ENCODE measurements around the gene TTLL3. TPM values are rescaled to one million over a fixed set of nuclear protein-coding genes. Genes with fewer than 3 reads are reported as not detected.

Gene TTLL3
- total and polyA plus RNA-seq, 2 of the 13 experiments (the other 11 are each of a cell fraction or from before 2014, with no cell fraction given) = 9.5 to 51.2 TPM

DNA sequence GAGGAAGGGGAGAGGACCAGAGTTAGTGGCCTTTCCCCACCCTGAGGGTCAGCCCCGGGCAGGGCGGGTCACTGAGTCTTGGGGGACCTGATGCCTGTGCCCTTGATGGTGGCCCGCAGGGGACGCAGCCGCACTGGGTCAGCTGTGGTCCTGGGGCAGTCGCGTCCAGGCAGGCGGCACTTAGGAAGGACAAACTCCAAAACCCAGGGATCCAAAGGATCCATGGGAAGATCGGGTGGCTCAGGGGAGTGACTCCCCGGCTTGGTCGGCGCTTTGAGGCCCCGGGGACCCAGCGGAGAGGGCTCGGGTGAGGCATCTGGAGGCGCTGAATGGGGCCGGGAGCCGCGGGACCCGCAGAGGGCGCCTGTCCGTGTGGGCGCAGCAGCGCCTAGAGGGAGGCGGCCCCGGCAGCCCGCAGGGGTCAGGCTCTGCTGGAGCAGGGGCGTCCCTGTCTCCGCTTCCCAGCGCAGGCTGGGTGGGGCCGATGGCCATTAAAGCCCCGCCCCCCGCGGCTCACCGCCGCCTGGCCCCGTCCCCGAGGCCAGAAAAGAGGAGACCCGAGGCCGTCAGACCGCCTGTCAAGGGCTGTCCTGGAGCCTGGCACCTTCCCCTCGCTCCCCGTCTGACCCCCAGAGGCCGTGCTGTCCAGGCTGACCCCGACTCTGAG lies 52.5 kb downstream of the TTLL3 start (continued):
- TF ChIP-seq ZNF841 (CRISPR knock-in tag; IDR thresholded peaks at IDR 0.05; ENCODE audit: borderline replicate concordance) (no peak), ZNF30 (CRISPR knock-in tag; IDR thresholded peaks at IDR 0.05) (no peak), BCL6 (CRISPR knock-in tag; IDR thresholded peaks at IDR 0.05) (0 out of 2 replicates have a peak, but pooled peaks have one; percentile 31), RFXANK (CRISPR knock-in tag; IDR thresholded peaks at IDR 0.05) (no peak; the same call in 1 of the 2 replicates), EHMT2 (IDR thresholded peaks at IDR 0.05; ENCODE audit: borderline replicate concordance, low read depth, low read length) (no peak), TEAD2 (CRISPR knock-in tag; IDR thresholded peaks at IDR 0.05) (no peak), MEF2D (CRISPR knock-in tag; IDR thresholded peaks at IDR 0.05) (no peak), SALL1 (CRISPR knock-in tag; IDR thresholded peaks at IDR 0.05) (peak; percentile 73), IRX3 (CRISPR knock-in tag; IDR thresholded peaks at IDR 0.05; ENCODE audit: borderline replicate concordance, low read depth) (no peak), ZNF790 (CRISPR knock-in tag; IDR thresholded peaks at IDR 0.05; ENCODE audit: borderline replicate concordance) (peak; percentile 51; the same call in 1 of the 2 replicates), NCOA1 (CRISPR knock-in tag; IDR thresholded peaks at IDR 0.05) (no peak), ZNF296 (CRISPR knock-in tag; conservative IDR thresholded peaks at IDR 0.05) (no peak), NKX3-1 (CRISPR knock-in tag; IDR thresholded peaks at IDR 0.05) (no peak), NFYB (CRISPR knock-in tag; IDR thresholded peaks at IDR 0.05) (no peak), ZNF614 (CRISPR knock-in tag; IDR thresholded peaks at IDR 0.05; ENCODE audit: borderline replicate concordance) (peak; percentile 24; the same call in 1 of the 2 replicates), MATR3 (CRISPR knock-in tag; IDR thresholded peaks at IDR 0.05) (no peak), ZKSCAN1 (IDR thresholded peaks at IDR 0.05; ENCODE audit: low read length) (no peak), ATAD3A (CRISPR knock-in tag; IDR thresholded peaks at IDR 0.05) (no peak), PAX8 (CRISPR knock-in tag; IDR thresholded peaks at IDR 0.05; ENCODE audit: borderline replicate concordance) (no peak), CHCHD3 (CRISPR knock-in tag; IDR thresholded peaks at IDR 0.05) (no peak), CENPX (CRISPR knock-in tag; IDR thresholded peaks at IDR 0.05) (no peak), CBX1 (IDR thresholded peaks at IDR 0.05; ENCODE audit: low read depth) (no peak), PAWR (CRISPR knock-in tag; IDR thresholded peaks at IDR 0.05; ENCODE audit: borderline replicate concordance) (no peak), GATAD1 (CRISPR knock-in tag; IDR thresholded peaks at IDR 0.05) (0 out of 2 replicates have a peak, but pooled peaks have one; percentile 40), MAF1 (CRISPR knock-in tag; IDR thresholded peaks at IDR 0.05; ENCODE audit: borderline replicate concordance) (no peak)
- TF ChIP-seq, protein P1, sequence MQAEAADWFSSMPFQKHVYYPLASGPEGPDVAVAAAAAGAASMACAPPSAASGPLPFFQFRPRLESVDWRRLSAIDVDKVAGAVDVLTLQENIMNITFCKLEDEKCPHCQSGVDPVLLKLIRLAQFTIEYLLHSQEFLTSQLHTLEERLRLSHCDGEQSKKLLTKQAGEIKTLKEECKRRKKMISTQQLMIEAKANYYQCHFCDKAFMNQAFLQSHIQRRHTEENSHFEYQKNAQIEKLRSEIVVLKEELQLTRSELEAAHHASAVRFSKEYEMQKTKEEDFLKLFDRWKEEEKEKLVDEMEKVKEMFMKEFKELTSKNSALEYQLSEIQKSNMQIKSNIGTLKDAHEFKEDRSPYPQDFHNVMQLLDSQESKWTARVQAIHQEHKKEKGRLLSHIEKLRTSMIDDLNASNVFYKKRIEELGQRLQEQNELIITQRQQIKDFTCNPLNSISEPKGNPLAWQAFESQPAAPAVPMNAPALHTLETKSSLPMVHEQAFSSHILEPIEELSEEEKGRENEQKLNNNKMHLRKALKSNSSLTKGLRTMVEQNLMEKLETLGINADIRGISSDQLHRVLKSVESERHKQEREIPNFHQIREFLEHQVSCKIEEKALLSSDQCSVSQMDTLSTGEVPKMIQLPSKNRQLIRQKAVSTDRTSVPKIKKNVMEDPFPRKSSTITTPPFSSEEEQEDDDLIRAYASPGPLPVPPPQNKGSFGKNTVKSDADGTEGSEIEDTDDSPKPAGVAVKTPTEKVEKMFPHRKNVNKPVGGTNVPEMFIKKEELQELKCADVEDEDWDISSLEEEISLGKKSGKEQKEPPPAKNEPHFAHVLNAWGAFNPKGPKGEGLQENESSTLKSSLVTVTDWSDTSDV (CRISPR knock-in tag; IDR thresholded peaks at IDR 0.05) = no peak
- TF ChIP-seq, protein P2, sequence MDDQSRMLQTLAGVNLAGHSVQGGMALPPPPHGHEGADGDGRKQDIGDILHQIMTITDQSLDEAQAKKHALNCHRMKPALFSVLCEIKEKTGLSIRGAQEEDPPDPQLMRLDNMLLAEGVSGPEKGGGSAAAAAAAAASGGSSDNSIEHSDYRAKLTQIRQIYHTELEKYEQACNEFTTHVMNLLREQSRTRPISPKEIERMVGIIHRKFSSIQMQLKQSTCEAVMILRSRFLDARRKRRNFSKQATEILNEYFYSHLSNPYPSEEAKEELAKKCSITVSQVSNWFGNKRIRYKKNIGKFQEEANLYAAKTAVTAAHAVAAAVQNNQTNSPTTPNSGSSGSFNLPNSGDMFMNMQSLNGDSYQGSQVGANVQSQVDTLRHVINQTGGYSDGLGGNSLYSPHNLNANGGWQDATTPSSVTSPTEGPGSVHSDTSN (CRISPR knock-in tag; IDR thresholded peaks at IDR 0.05; ENCODE audit: borderline replicate concordance) = no peak
- TF ChIP-seq, protein P3, sequence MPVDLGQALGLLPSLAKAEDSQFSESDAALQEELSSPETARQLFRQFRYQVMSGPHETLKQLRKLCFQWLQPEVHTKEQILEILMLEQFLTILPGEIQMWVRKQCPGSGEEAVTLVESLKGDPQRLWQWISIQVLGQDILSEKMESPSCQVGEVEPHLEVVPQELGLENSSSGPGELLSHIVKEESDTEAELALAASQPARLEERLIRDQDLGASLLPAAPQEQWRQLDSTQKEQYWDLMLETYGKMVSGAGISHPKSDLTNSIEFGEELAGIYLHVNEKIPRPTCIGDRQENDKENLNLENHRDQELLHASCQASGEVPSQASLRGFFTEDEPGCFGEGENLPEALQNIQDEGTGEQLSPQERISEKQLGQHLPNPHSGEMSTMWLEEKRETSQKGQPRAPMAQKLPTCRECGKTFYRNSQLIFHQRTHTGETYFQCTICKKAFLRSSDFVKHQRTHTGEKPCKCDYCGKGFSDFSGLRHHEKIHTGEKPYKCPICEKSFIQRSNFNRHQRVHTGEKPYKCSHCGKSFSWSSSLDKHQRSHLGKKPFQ (CRISPR knock-in tag; IDR thresholded peaks at IDR 0.05; ENCODE audit: insufficient replicate concordance) = no peak

Data from HepG2 (cell line).